GM19035 (cell line): ENCODE data around the gene FNDC10.
"Not testable (repeated sequence)": the region's sequence is repeated elsewhere in the genome, so short reads cannot be mapped to it uniquely, and the experiment has no call there.

Experiments
- ATAC-seq: cut with Tn5 transposase; IDR thresholded peaks from one replicate; pipeline ENCODE4 v1.9.1; 2021; ENCODE audit not compliant: unreplicated experiment

FNDC10 gene

GRCh38 chr1:1599030-1599934 is 653 bp downstream of the FNDC10 start:
- no peak for ATAC-seq

DNA sequence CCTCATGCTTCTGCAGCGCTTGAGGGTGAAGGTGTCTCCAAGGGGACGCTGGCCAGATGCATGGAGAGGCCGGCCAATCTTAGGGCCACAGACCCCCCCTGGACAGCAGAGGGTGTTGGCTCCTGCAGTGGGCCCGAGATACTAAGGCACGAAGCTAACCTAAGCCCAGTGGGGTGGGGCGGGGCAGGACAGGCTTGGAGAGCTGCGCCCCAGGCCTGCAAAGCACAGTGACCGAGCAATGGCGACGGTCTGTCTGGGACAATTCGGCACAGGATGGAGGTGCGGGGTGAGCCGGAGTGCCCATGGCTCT is 1.3 kb downstream of the FNDC10 start:
- ATAC-seq: no peak

- ATAC-seq: no peak
Observed at GRCh38 chr1:1598051-1598719, 1.8 kb downstream of the FNDC10 start.

- ATAC-seq: no peak
Observed at GRCh38 chr1:1597275-1597930, 2.5 kb downstream of the FNDC10 start.

DNA sequence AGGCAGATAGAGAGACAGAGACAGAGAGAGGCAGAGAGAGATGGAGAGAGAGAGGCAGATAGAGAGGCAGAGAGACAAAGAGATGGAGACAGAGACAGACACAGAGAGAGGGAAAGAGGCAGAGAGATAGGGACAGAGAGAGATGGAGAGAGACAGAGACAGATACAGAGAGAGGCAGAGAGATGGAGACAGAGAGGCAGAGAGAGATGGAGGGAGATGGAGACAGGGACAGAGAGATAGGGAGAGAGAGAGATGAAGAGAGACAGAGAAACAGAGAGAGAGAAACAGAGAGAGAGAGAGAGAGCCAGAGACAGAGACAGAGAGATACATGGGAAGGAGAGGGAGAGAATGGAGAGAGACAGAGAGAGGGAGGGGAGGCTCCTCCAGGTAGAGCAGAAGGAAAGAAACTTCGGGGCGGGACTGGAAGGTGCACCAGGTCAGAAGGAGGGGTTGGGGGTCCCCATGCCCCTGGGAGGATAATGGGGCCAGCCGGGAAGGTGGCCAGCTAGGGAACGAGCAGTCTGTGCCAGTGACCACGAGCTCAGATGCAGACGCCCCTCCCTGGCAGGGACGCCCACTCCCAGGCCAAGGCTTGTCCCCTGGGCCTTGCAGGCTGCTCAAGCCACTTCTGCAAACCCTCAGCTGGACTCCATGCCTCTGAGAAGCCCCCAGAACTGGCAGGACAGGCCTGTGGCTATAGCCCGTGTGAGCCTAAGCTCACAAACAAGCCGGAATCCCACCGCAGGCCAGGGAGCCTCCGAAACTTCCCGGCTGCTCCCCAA is 3.3 kb downstream of the FNDC10 start:
- no peak for ATAC-seq

DNA sequence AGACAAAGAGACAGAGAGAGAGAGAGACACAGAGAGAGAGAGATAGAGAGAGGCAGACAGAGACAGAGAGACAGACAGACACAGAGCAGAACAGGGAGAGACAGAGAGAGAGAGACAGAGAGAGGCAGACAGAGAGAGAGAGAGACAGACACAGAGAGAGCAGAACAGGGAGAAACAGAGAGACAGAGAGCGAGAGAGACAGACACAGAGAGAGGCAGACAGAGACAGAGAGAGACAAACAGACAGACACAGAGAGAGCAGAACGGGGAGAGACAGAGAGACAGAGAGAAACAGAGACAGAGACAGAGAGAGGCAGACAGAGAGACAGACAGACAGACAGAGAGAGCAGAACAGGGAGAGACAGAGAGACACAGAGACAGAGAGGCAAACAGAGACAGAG is 4.6 kb downstream of the FNDC10 start:
- ATAC-seq: not testable (repeated sequence)

- no peak for ATAC-seq
Observed at GRCh38 chr1:1594602-1595260, 5.2 kb downstream of the FNDC10 start.

DNA sequence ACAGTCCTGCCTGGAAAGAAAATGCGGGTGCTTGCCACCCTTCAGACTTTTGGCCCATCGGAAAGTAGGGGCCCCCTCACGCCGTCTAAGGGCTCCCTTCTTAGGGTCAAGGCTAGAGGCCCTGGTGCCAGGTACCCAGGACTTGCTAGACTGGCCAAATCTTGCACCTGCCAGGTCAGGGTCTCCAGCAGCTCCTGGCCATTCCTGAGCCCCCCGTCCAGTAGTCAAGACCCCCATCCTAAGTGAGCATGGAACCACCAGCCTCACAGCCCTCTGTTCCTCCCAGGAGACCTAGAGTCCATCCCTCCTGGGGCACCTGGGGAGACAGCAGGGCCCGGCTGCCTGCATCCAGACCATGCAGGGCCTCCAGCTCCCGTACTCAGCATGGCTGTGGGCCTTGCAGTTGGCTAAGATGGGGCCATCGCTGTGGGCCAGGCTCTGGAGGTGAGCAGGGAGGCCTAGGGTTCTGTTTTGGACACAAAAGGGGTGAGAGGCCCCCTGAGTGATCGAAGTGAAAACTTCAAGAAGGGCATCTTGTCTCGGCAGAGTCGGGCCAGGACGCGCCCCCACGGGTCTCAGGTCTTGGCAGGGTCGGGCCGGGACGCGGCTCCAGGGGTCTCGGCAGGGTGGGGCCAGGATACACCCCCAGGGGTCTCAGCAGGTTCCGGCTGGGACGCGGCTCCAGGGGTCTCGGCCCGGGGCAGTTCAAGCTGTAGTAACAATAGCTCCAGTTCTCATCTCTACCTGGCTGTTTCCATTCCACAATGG is 5.9 kb downstream of the FNDC10 start:
- ATAC-seq: no peak

- no peak for ATAC-seq
Observed at GRCh38 chr1:1591452-1591851, 8.5 kb downstream of the FNDC10 start.

DNA sequence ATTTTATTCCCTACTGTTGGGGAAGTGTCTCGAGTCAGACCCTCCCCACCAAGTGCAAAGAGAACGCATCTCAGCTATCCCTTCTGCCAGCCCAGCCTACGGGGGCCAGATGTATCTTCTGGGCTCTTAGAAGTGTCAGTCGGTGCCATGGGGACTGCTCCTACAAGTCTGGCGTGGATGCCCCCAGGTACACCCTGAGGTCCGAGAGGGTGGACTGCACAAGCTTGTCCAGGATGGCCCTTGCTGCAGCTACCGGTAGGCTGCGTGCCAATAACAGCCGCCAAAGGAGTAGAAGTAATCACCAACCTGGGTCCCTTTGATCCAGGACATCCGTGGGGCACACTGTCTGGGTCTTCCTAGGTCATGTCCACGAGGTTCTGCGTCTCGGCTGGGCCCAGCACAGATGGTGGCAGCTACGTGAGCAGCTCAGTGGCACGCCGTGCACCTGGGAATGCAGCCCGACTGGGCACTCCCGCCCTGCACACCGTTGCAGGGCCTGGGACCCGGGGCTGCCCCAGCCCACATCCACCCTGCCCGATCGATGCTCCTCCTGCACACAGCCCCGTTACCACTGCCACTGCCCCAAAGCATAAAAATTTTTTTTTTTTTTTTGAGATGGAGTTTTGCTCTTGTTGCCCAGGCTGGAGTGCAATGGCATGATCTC is 16.5 kb downstream of the FNDC10 start:
- no peak for ATAC-seq

- no peak for ATAC-seq
Observed at GRCh38 chr1:1582585-1583346, 17.2 kb downstream of the FNDC10 start.

DNA sequence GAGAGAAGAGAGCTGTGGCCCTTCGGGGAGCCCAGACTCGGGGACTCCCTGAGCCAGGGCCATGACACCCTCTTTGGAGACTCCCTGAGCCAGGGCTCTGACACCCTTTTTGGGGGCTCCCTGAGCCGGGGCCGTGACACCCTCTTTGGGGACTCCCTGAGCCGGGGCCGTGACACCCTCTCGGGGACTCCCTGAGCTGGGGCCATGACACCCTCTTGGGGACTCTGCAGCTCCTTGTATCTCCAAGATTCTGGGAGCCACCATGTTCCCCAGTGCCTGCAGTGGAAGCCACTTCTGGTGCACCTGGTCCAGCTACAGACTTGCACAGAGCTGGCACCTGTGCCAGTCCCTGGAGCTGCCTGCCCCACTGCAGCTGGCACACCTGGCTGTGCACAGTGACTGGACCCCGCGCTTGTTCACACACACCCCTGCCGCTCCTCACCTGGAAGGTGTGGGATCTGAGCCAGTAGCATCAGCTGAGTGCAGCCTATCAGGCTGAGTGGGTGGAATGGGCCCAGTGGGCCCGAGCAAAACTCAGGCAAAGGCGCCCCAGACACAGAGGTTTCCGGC is 21.5 kb downstream of the FNDC10 start:
- ATAC-seq: no peak

DNA sequence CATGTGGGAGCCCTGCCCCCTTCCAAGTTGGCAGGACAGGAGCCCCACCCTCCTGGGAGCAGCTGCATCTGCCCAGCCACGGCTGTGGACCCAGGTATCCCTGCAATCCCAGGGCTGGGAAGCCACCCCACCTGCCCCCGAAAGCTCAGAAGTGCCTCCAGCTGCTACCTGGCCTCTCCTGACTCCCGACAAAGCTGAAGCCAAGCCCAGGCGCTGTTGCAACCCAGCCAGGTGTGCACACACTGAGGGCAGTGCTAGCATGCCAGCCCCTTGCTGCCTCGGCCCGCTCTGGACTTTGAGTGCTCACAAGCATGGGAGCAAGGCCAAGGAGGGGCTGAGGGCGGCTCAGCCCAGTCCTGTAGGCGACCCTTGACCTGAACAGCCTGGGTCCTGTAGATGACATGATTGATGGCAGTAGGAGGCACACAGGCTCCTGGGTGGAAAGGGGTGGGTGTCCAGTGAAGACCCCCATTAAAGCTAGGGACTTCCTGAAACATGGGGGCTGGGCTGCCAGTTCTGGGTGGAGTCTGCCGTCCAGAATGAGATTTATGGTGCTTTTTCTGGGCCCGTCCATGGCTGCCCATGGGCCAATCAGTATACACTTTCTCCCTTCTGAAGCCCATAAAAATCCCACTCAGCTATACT is 22.4 kb downstream of the FNDC10 start:
- no peak for ATAC-seq

DNA sequence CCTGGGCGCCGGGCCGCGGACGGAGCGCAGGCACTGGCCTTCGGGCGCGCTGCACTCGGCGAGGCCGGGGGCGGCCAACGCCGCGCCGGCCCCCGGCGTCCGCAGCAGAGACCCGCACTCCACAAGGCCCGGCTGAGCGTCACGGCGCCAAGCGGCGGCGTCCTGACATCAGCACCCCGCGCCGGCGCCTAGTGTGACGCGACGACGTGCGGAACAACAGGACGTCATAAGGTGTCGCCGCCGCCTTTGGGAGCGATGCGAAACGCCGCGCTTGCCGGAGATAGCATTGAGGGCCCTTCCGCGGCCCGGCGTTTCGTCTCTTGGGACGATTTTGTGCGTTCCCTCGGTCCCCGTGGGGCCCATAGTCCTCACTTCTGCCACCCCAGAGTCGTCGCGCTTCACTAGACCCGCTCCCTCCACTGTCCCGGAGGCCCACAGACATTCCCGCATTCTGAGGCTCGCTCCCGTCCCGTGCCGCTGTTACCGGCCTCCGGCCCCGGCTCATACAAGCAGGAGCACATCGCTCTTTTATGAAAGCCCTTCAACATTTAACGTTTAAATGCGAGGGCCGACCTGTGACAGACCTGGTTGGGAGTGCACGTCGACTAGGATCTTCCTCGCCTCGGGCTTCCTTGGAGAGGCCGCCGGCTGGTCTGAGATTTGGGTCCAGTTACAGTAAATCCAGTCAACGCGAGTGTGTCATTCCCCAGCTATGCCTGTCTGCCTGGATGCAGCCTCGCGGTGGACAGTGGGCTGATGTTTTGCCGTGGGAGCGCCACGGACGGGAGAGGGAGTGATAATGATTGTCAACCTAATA is 25.0 kb downstream of the FNDC10 start, which contains the start of gene SSU72:
TSS of gene SSU72 (minus strand) at position 143 of the 817 bp plus-strand sequence. CDS start 306 bp downstream, outside the sequence.
- ATAC-seq: peak; percentile 77

GRCh38 chr1:1573843-1574720 is 25.9 kb downstream of the FNDC10 start:
- peak; percentile 78 for ATAC-seq

GRCh38 chr1:1569341-1569740 is 30.6 kb downstream of the FNDC10 start:
- ATAC-seq: no peak
